GM04503 (cell line): ENCODE data around the gene HOXB4.
"Not testable (repeated sequence)": the region's sequence is repeated elsewhere in the genome, so short reads cannot be mapped to it uniquely, and the experiment has no call there.

Experiments
- DNase-seq: peaks from one replicate; pipeline ENCODE4 v3.0.0-alpha.2; 2012; ENCODE audit warnings: low read depth

The HOXB4 gene

DNA sequence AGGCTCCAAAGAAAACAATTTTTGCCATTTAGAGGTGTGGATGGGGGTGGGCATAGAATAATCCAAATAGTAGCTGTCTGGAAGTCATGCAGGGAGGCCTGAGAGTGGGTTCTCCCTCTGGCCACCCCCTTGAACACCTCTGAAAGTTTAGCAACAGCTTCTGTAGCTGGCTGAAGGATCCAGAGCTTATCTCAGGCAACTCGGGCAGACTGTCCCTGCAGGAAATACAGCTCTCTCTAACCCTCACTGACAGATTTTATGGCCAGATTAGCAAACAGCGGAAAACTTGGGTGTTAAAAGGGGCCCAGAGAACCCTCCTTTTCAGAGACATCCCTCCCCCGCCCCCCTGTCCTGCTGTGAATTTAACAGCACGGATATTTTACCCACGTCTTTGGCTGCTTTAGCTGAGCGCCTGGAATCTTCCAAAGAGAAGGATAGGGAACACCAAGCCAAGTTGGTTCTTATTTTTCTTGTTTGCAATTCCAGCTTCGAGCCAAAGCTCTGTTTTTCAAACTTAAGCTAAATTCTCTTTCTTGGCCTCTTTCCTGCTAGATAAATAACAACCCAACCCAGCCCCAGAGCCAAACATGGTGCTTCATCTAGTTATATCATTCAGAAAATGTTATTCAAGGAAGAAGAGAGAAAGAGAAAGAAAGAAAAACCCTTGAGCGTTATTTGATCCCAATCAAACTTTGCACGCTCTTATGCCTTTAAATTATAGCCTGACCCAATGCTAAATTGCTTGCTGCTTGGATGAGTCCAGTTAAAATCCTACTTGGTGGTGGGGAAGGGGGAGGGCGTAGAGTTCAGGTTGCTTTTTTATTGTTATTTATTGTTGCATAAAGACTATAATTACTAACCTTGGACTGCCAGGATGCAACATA, 31.0 kb downstream of the HOXB4 start:
- no peak for DNase-seq

DNA sequence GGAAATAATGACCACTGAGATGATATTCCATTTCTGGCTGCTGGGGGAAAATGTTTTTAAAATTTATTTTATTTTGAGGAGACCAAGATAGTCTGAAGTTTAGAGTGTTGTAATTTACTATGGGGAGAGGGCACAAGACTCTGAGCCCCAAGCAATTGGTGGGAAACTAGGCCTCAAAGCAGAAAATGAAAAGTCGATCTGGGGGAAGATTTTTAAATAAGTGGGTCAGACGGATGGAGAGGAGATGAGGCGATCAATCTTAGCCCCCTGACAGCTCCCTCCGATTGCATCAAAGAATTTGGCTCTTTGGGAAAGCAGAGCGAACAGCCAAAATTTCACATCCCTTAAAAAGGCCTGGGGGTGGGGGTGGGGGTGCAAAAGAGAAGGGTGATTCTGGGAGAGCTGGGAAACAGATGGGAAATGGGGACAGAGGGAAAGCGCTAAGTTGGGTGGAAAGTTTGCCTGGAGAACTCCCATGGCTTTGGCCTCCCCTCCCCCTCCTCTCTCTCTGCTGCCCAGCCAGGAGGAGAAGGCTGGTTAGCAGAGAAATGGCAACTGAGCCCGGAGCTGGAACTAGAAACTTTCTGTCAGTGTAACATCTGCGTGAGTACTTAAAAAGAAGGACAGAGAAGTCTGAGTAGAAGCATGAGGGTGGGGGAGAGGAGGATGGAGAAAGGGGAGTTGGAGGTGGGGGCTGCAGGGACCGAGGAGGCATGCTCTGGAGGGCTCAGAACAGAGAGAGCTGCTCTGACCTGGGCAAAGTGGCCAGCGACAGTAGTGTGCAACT, 31.8 kb downstream of the HOXB4 start:
- no peak for DNase-seq

- no peak for DNase-seq
Observed at GRCh38 chr17:48545539-48545938, 32.6 kb downstream of the HOXB4 start.

GRCh38 chr17:48545022-48545375, 33.2 kb downstream of the HOXB4 start, which contains the start of gene HOXB2:
Gene HOXB2, minus strand, starts transcription at chr17:48545109. Its CDS starts 198 bp downstream, at chr17:48544911.
- no peak for DNase-seq

DNA sequence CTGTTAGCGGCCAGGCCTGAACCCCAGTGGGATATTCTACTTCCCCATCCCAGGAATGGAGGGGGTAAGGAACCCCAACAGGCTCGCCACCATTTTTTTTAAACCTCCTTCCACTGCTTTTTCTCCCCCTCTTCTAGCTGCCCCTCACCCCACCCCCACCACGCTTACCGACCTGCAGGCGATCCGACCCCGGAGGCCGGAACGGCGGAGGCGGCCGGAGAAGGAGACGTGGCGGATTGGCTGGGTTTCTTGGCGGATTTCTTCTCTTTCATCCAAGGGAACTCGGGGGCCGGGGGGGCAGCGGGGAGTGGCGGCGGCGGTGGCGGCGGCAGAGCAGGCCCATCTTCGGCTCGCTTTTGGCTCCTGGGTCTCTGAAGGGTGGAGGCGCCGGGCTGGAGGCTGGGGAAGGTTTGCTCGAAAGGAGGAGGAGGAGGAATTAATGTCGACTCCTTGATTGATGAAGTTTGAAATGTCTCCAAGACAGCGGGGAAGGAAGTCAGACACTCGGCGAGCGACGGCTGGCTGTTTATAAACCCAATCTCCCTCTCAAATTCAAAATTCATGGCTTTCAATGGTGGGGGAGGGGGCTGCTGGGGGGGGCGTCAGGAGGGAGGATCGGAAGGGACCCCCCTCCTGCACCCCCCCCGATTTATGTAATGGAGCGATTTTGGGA, 33.7 kb downstream of the HOXB4 start:
- DNase-seq, result peak; percentile 70

DNA sequence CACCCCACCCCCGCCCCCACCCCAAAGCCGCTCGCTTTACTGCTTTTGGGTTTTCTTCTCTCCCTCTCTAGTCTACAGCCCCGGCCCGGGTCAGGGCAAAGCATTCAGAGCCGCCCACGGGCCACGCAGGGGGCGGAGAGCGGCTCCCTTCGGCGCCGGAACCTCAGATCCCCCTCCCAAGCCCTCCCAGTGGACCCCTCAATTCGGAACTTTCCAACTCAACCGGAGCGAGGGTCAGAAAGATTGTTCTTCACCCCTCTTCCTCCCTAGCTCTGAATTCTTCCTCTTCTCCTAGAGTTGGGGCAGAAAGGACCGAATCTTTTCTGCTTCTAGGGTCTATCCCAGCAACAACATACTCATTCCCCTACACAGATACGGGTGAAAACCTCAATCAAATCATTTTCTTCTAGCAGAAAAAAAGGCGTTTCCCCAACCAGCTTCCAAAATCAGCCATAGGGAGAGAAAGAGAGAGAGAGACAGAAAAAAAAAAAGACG, 34.2 kb downstream of the HOXB4 start:
- DNase-seq, result no peak

DNA sequence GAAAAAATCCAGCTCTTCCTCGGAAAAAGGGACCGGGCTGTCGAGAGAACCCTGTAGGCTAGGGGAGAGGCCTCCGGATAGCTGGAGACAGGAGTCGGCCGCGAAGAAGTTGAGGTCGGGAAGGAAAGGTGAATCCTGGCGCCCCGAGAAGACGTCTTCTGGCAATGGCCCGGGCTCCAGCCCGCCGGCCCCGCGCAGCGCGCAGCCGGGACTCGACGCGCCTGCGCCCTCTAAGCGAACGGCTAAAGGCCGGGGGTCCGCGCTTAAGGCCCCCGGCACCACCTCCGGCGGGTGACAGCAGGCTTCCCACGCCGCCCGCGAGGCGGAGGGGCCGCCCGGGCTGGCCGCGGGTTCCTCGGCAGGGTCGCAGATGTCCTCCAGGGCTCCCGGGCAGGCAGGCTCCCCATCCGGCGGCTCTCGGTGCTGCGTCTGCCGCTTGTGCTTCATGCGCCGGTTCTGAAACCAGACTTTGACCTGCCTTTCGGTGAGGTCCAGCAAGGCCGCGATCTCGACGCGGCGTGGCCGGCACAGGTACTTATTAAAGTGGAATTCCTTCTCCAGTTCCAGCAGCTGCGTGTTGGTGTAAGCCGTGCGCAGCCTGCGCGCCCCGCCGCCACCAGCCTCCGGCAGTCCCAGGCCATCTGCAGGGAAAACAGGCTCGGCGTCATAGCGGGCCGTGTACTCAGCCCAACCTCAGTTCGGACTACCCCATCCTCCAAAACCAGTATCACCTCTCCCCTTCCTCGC, 34.9 kb downstream of the HOXB4 start:
- no peak for DNase-seq

DNA sequence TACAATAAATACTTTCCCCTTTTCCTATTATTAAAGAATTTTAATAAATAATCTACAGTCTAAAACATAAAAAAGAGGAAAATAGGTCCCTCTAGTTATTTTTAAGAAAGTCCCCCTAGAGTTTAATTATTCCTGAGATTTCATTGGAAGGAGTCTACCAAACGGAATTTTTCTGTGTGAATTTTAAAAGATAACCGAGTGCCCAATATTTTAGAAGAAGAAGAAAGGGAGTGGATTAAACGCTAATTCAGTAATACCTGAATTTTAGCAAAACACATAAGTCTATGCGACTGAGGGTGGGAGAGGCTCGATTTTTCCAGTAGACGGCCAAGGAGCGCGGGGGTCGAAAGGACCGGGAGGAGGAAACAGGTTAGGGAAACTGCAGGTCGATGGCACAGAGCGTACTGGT, 35.4 kb downstream of the HOXB4 start:
- no peak for DNase-seq

GRCh38 chr17:48542114-48542656, 36.0 kb downstream of the HOXB4 start:
- DNase-seq, result no peak

- DNase-seq, result no peak
Observed at GRCh38 chr17:48541577-48542113, 36.5 kb downstream of the HOXB4 start.

- no peak for DNase-seq
Observed at GRCh38 chr17:48541036-48541576, 37.0 kb downstream of the HOXB4 start.

DNA sequence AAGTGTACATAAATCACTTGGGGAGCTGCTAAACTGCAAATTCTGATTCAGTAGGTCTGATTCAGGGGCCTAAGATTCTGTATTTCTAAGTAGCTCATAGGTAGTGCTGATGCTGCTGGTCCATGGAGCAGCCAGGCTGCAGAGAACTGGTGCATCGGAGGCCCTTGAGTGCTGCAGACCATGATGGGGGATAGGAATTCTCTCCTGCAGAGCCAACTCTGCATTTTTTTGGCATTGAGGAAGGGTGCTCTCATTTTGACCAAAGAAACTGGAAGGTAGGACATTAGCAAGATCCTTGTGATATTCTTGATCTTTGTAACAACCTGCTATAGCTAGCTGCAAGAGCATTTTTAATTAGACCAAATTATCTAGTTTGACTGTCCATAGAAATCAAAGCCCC, 37.9 kb downstream of the HOXB4 start:
- no peak for DNase-seq

- DNase-seq, result no peak
Observed at GRCh38 chr17:48539177-48539576, 39.0 kb downstream of the HOXB4 start.

- no peak for DNase-seq
Observed at GRCh38 chr17:48537316-48537715, 40.8 kb downstream of the HOXB4 start.

DNA sequence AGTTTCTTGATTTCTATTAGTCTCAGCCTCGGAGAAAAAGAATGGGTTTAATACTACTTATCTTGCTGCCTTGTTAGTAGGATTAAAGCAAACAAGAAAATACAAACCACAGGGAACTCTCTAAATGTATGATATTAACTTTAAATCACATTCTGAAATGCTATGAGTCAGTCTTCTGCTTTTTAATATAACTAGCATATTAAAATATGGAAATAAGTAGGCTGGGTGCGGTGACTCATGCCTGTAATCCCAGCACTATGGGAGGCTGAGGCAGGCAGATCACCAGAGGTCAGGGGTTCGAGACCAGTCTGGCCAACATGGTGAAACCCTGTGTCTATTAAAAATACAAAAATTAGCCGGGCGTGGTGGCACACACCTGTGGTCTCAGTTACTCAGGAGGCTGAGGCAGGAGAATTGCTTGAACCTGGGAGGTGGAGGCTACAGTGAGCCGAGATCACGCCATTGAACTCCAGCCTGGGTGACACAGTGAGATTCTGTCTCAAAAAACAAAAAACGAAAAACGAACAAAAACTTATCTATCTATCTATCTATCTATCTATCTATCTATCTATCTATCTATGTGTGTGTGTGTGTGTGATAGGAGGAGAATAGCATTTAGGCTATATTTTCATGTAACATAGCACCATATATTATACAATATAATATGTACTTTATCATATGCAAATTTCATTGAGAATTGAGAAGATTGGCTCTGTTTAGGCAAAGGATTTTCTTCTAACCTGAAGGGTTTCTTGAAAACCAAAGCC, 42.2 kb downstream of the HOXB4 start:
- not testable (repeated sequence) for DNase-seq

- no peak for DNase-seq
Observed at GRCh38 chr17:48532261-48532660, 45.9 kb downstream of the HOXB4 start.

DNA sequence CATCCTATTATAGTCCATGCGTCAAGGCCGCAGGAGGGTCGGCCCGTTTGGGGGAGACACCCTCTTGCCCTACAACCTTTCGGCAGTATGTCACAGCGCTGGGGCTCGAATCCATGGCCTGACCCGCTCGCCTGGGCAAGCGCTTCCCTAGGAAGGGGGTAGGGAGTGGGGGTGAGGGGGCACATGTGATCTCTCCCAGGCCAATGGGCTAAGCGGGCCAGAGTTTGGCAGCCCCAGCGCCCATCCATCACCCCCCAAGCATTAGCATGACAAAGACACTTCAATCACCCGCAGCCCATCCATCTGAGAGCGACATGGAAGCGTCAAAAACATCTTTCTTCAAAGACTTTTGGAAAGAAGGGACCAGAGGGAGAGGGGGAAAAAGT, 47.3 kb downstream of the HOXB4 start, which contains the start of gene HOXB1:
HOXB1 (minus strand) TSS at position 125 of the 386 bp plus-strand sequence; CDS start at position 18, 107 bp downstream.
- no peak for DNase-seq

DNA sequence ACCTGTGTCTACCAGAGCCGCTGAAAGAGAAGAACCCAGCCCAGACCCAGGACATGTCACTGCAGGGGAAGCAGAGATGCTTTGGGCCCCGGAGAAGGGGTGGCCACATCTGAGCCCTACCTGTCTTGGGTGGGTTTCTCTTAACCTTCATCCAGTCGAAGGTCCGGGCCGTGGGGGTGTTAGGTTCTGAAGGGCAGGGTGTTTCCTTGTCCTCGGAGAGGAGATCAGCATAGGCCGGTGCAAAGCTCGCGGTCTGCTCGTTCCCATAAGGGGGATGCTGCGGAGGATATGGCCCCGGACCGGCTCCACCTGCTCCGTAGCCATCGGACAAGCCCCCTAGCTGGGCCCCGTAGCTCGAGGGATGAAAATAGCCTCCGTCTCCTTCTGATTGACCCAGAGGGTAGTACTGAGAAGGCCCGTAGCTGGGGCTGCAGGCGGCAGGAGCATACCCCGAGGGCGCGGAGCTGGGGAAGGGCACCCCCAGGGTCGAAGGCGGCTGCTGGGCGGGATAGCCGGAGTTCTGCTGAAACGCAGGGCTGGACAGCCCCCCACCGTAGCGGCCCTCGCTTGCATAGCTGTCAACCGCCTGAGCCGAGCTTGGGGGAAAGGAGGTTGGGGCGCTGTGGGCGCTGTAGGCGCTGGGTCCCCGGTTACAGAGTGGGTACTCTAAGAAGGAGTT, 47.8 kb downstream of the HOXB4 start:
- no peak for DNase-seq

- DNase-seq, result no peak
Observed at GRCh38 chr17:48529683-48530009, 48.5 kb downstream of the HOXB4 start.
